GM23338 (cell line): ENCODE results near the gene RNF217. TPM values are rescaled to one million over a fixed set of nuclear protein-coding genes. Genes with fewer than 3 reads are reported as not detected.
A peak's percentile ranks its signal among the peaks of the same experiment; 100 is the strongest.

Experiments used
- ATAC-seq: fragments of 200-7000 bp; cut with Tn5 transposase; 3 replicates; pipeline ENCODE4 v1.9.1; 2020
- DNase-seq: peaks from one replicate; pipeline ENCODE4 v3.0.0-alpha.2; 2015; ENCODE audit warnings: low spot score
- H2AFZ ChIP-seq: fragments of 200-600 bp; sonication (generic); 2 replicates; pipeline ENCODE4 v1.8.0; 2016; ENCODE audit warnings: antibody characterized with exemption, mild to moderate bottlenecking, moderate library complexity
- H3F3A ChIP-seq: fragments of 200-600 bp; sonication (generic); replicated peaks from 2 replicates; pipeline ENCODE4 v1.8.0; 2017; ENCODE audit warnings: antibody characterized with exemption, mixed run types, low read depth
- H3K27ac ChIP-seq: fragments of 200-600 bp; sonication (generic); 2 replicates; pipeline ENCODE4 v1.6.1; 2016; ENCODE audit warnings: low read depth
- H3K27me3 ChIP-seq: fragments of 200-600 bp; sonication (generic); 2 replicates; pipeline ENCODE4 v1.8.0; 2016; ENCODE audit warnings: mild to moderate bottlenecking, mixed run types, moderate library complexity; ENCODE audit not compliant: insufficient read depth
- H3K36me3 ChIP-seq: fragments of 200-600 bp; sonication (generic); 2 replicates; pipeline ENCODE4 v1.8.0; 2016; ENCODE audit warnings: mild to moderate bottlenecking; ENCODE audit not compliant: insufficient read depth
- H3K4me1 ChIP-seq: fragments of 200-600 bp; sonication (generic); 2 replicates; pipeline ENCODE4 v1.8.0; 2016; ENCODE audit warnings: mild to moderate bottlenecking, moderate library complexity; ENCODE audit not compliant: insufficient read depth
- H3K4me2 ChIP-seq: fragments of 200-600 bp; sonication (generic); 2 replicates; pipeline ENCODE4 v1.7.1; 2017; ENCODE audit warnings: mixed run types
- H3K4me3 ChIP-seq: fragments of 200-600 bp; sonication (generic); 2 replicates; pipeline ENCODE4 v1.6.1; 2016; ENCODE audit warnings: mixed run types
- H3K79me2 ChIP-seq: fragments of 200-600 bp; sonication (generic); replicated peaks from 2 replicates; pipeline ENCODE4 v1.8.0; 2017; ENCODE audit warnings: mild to moderate bottlenecking; ENCODE audit not compliant: insufficient read depth
- H3K9me2 ChIP-seq: fragments of 200-600 bp; sonication (generic); 2 replicates; pipeline ENCODE4 v1.8.0; 2017; ENCODE audit not compliant: insufficient read depth
- H4K20me1 ChIP-seq: fragments of 200-600 bp; sonication (generic); replicated peaks from 2 replicates; pipeline ENCODE4 v1.8.0; 2017; ENCODE audit warnings: mild to moderate bottlenecking; ENCODE audit not compliant: insufficient read depth
- H3K27ac Mint-ChIP-seq: 2 replicates; pipeline ENCODE4 v1.8.0; 2020; ENCODE audit warnings: inconsistent platforms, mild to moderate bottlenecking, moderate library complexity, mixed read lengths
- H3K27me3 Mint-ChIP-seq: 3 replicates; pipeline ENCODE4 v1.8.0; 2022; ENCODE audit warnings: low read depth, mild to moderate bottlenecking, moderate library complexity, mixed read lengths, inconsistent platforms; ENCODE audit not compliant: insufficient read depth, poor library complexity
- H3K36me3 Mint-ChIP-seq: 3 replicates; pipeline ENCODE4 v1.8.0; 2021; ENCODE audit warnings: low read depth, mild to moderate bottlenecking, inconsistent platforms, moderate library complexity, mixed read lengths
- H3K4me1 Mint-ChIP-seq: 3 replicates; pipeline ENCODE4 v1.8.0; 2020; ENCODE audit warnings: mild to moderate bottlenecking, inconsistent platforms, mixed read lengths
- H3K4me3 Mint-ChIP-seq: 3 replicates; pipeline ENCODE4 v1.8.0; 2021; ENCODE audit warnings: moderate library complexity, mild to moderate bottlenecking, inconsistent platforms, mixed read lengths
- H3K9me3 Mint-ChIP-seq: 3 replicates; pipeline ENCODE4 v1.8.0; 2020; ENCODE audit warnings: moderate library complexity, mild to moderate bottlenecking, inconsistent platforms, mixed read lengths
- CREB1 ChIP-seq: fragments of 250-450 bp; sonication (Bioruptor Pico); IDR thresholded peaks from 2 replicates; pipeline ENCODE4 v1.5.0; 2020; ENCODE audit warnings: low read depth, mild to moderate bottlenecking, moderate library complexity
- CTCF ChIP-seq, 2 experiments: fragments of 200-600 bp in 1 of 2; sonication (generic) in 1 of 2; conservative IDR thresholded peaks; 2 replicates each; pipeline versions ENCODE4 v1.5.1 to v1.6.1; 2016 to 2017; ENCODE audit warnings: antibody characterized with exemption in 2 of 2, low read depth in 2 of 2, mild to moderate bottlenecking in 2 of 2, moderate library complexity in 1 of 2
- ETS1 ChIP-seq: IDR thresholded peaks from 2 replicates; pipeline ENCODE4 v1.6.1; 2016; ENCODE audit warnings: antibody characterized with exemption
- EZH2 ChIP-seq: fragments of 200-600 bp; sonication (generic); IDR thresholded peaks from one replicate; pipeline ENCODE4 v1.8.0; 2017; ENCODE audit warnings: antibody characterized with exemption, mild to moderate bottlenecking, low read depth; ENCODE audit not compliant: unreplicated experiment
- EZH2phosphoT487 ChIP-seq: fragments of 200-600 bp; sonication (generic); IDR thresholded peaks from one replicate; pipeline ENCODE4 v1.8.1; 2018; ENCODE audit warnings: antibody characterized with exemption; ENCODE audit not compliant: unreplicated experiment
- JUNB ChIP-seq: IDR thresholded peaks from one replicate; pipeline ENCODE4 v1.6.1; 2016; ENCODE audit warnings: antibody characterized with exemption; ENCODE audit not compliant: unreplicated experiment
- NANOG ChIP-seq: IDR thresholded peaks from 2 replicates; pipeline ENCODE4 v1.6.1; 2016; ENCODE audit warnings: antibody characterized with exemption, borderline replicate concordance
- STAT1 ChIP-seq: IDR thresholded peaks from one replicate; pipeline ENCODE4 v1.6.1; 2016; ENCODE audit warnings: antibody characterized with exemption; ENCODE audit not compliant: unreplicated experiment
- ZNF114 ChIP-seq: fragments of 250-450 bp; sonication (Bioruptor Pico); IDR thresholded peaks from 2 replicates; pipeline ENCODE4 v1.5.0; 2020; ENCODE audit warnings: mild to moderate bottlenecking, moderate library complexity
- polyA plus RNA-seq: library from polyadenylated mRNA; unstranded; fragments of >200 nt; fragmentation: Nextera tagmentation; extraction: Ambion mirVana; gene quantifications from 2 replicates; pipeline ENCODE4 v1.2.1, GENCODE V29; 2016
- total RNA-seq: library from RNA; depleted of rRNA; stranded (reverse); fragments of >200 nt; shearing (Covaris generic); gene quantifications from 2 replicates; pipeline ENCODE4 v1.2.3, GENCODE V29; 2014
- TF ChIP-seq, protein P1 (sequence below): IDR thresholded peaks from one replicate; pipeline ENCODE4 v1.6.1; 2018; ENCODE audit warnings: antibody characterized with exemption; ENCODE audit not compliant: unreplicated experiment

Gene RNF217
- total and polyA plus RNA-seq, 2 experiments from 2014 or later: 1.7 to 6.2 TPM

DNA sequence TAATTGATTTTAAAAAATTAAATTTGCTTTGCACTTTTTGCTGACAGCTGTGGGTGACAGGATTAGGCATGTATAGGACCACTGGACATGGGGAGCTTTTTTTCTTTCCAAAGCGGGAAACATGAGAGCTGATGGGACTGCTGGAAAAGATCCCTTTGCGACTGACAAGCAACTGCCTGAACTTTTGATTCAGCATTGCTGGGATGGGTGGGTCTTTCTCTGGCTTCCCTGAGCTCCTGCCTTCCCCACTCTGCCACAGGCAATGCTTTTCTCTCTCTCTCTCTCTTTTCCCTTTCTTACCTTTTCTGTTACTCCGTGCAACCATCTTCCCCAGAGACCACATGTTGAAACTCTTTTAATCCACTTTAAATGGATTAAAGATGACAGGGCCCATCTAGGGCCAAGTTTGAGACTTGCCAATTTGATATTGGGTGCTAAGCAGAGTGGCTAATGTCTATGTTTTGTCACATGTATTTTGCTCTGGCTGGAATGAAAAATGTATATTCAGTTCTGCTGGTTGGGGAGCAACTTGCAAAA lies 157.9 kb downstream of the RNF217 start:
- Mint-ChIP-seq H3K4me3 (no peak overlapping the region), H3K36me3 (peaks cover 7% of the 10 kb centered on the region; the same call in 2 of the 3 replicates), H3K9me3 (peaks cover 6% of the 10 kb centered on the region), H3K27me3 (peaks cover 2% of the 10 kb centered on the region), H3K4me1 (peaks cover 24% of the 10 kb centered on the region), H3K27ac (no peak overlapping the region)
- no peaks in the 10 kb centered on the region for H3F3A ChIP-seq
- ATAC-seq: peak; percentile 59
- H3K9me2 ChIP-seq: peaks cover 10% of the 10 kb centered on the region; the same call in 1 of the 2 replicates
- peaks cover 8% of the 10 kb centered on the region; the same call in 1 of the 2 replicates for H3K4me1 ChIP-seq
- no peak overlapping the region for H3K4me2 ChIP-seq
- H2AFZ ChIP-seq: peak overlapping the region; percentile 68
- H3K79me2 ChIP-seq: no peaks in the 10 kb centered on the region
- H3K4me3 ChIP-seq: no peak overlapping the region
- TF ChIP-seq CREB1: no peak
- TF ChIP-seq EZH2phosphoT487: no peak
- no peak for TF ChIP-seq CTCF (conservative IDR thresholded peaks at IDR 0.05; ENCODE audit: low read depth in 2 of 2)
- DNase-seq: no peak
- H3K27me3 ChIP-seq: no peaks in the 10 kb centered on the region
- H3K27ac ChIP-seq: no peak overlapping the region; the same call in 1 of the 2 replicates
- H4K20me1 ChIP-seq: no peaks in the 10 kb centered on the region
- no peaks in the 10 kb centered on the region for H3K36me3 ChIP-seq

DNA sequence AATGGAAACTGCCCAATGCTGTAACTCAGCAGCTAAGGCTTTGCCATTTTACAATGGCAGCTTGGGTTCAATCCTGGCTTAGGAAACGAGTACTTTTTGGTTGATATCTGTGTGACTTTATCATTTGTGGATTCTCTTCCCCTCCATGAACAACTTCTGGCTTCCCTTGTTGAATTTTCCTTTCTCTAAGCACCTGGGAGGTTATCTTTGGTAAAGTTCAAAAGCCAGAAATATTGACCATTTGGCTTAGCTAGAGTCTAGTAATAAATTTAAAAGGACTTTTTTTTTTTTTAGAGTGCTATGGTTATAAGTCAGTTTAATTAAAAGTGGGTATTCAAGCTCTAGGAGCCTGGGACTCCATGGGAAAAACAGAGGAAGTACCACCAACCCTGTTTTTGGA lies 159.7 kb downstream of the RNF217 start:
- no peaks in the 10 kb centered on the region for H3K27me3 ChIP-seq
- no peak overlapping the region for H3K4me3 Mint-ChIP-seq
- H3K9me3 Mint-ChIP-seq: peaks cover 14% of the 10 kb centered on the region
- no peak for ATAC-seq
- H3K9me2 ChIP-seq: peaks cover 10% of the 10 kb centered on the region; the same call in 1 of the 2 replicates
- H3K4me3 ChIP-seq: no peak overlapping the region
- no peak overlapping the region for H3K27ac Mint-ChIP-seq
- no peak for DNase-seq
- no peaks in the 10 kb centered on the region for H3K36me3 ChIP-seq
- no peaks in the 10 kb centered on the region for H3K79me2 ChIP-seq
- peaks cover 24% of the 10 kb centered on the region for H3K4me1 Mint-ChIP-seq
- peaks cover 2% of the 10 kb centered on the region for H3K27me3 Mint-ChIP-seq
- no peaks in the 10 kb centered on the region for H4K20me1 ChIP-seq
- no peaks in the 10 kb centered on the region for H3F3A ChIP-seq
- no peak overlapping the region; the same call in 1 of the 2 replicates for H2AFZ ChIP-seq
- H3K36me3 Mint-ChIP-seq: peaks cover 11% of the 10 kb centered on the region
- H3K4me2 ChIP-seq: no peak overlapping the region
- H3K4me1 ChIP-seq: peaks cover 8% of the 10 kb centered on the region; the same call in 1 of the 2 replicates
- no peak overlapping the region for H3K27ac ChIP-seq
- TF ChIP-seq, protein P1, sequence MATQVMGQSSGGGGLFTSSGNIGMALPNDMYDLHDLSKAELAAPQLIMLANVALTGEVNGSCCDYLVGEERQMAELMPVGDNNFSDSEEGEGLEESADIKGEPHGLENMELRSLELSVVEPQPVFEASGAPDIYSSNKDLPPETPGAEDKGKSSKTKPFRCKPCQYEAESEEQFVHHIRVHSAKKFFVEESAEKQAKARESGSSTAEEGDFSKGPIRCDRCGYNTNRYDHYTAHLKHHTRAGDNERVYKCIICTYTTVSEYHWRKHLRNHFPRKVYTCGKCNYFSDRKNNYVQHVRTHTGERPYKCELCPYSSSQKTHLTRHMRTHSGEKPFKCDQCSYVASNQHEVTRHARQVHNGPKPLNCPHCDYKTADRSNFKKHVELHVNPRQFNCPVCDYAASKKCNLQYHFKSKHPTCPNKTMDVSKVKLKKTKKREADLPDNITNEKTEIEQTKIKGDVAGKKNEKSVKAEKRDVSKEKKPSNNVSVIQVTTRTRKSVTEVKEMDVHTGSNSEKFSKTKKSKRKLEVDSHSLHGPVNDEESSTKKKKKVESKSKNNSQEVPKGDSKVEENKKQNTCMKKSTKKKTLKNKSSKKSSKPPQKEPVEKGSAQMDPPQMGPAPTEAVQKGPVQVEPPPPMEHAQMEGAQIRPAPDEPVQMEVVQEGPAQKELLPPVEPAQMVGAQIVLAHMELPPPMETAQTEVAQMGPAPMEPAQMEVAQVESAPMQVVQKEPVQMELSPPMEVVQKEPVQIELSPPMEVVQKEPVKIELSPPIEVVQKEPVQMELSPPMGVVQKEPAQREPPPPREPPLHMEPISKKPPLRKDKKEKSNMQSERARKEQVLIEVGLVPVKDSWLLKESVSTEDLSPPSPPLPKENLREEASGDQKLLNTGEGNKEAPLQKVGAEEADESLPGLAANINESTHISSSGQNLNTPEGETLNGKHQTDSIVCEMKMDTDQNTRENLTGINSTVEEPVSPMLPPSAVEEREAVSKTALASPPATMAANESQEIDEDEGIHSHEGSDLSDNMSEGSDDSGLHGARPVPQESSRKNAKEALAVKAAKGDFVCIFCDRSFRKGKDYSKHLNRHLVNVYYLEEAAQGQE: no peak
- no peak for TF ChIP-seq STAT1
- TF ChIP-seq ZNF114 (CRISPR knock-in tag): no peak
- TF ChIP-seq NANOG: no peak
- TF ChIP-seq EZH2phosphoT487: no peak
- TF ChIP-seq ETS1: no peak
- no peak for TF ChIP-seq JUNB
- no peak for TF ChIP-seq CTCF (conservative IDR thresholded peaks at IDR 0.05; ENCODE audit: low read depth in 2 of 2)
- TF ChIP-seq EZH2: no peak
- TF ChIP-seq CREB1: no peak
